HepG2 (cell line): ENCODE measurements around the gene HTR4. TPM values are rescaled to one million over a fixed set of nuclear protein-coding genes. Genes with fewer than 3 reads are reported as not detected.

Experiments used
- ATAC-seq: fragments of 200-7000 bp; cut with Tn5 transposase; 3 replicates; pipeline ENCODE4 v1.9.1; 2020; ENCODE audit warnings: mild to moderate bottlenecking, moderate library complexity
- BruUV-seq: library from RNA; stranded (reverse); fragments of 400-500 nt; replicated peaks from 2 replicates; lab custom pipeline; 2021; lab: Mats Ljungman, UMichigan
- CTCF ChIA-PET: fragments of 300-600 bp; formaldehyde crosslinking; extraction: SDS; loops from one replicate; lab custom pipeline; 2021; ENCODE audit warnings: low total read pairs, inconsistent platforms, low intra/inter-chr PET ratio; lab: Yijun Ruan, JAX
- POLR2A ChIA-PET: fragments of 350-600 bp; sonication (Branson Sonifier 250); formaldehyde crosslinking; loops from one replicate; lab custom pipeline; 2020; ENCODE audit warnings: antibody characterized with exemption, inconsistent platforms; lab: Yijun Ruan, JAX
- DNase-seq: peaks from one replicate; pipeline ENCODE4 v3.0.0-alpha.2; 2015; ENCODE audit warnings: low spot score
- FAIRE-seq: peaks from 3 replicates; lab custom pipeline; 2011; peaks lifted over from hg19 to GRCh38; lab: Jason Lieb, UNC
- H2AFZ ChIP-seq: one replicate; pipeline ENCODE4 v1.6.1; 2011; ENCODE audit warnings: low read length, inconsistent platforms
- H3K27ac ChIP-seq: fragments of 300-600 bp; 3 replicates; pipeline ENCODE4 v1.8.0; 2011; ENCODE audit warnings: mixed run types, mild to moderate bottlenecking, mixed read lengths, low read length, inconsistent platforms; ENCODE audit not compliant: insufficient read depth; ENCODE audit errors: extremely low read length
- H3K27me3 ChIP-seq, 2 experiments: fragments of 200-600 bp in 1 of 2; 2 replicates in 1 of 2; 3 replicates in 1 of 2; pipeline versions ENCODE4 v1.6.0 to v1.8.0; 2011; ENCODE audit warnings: low read length in 2 of 2, mild to moderate bottlenecking in 2 of 2, moderate library complexity in 2 of 2, inconsistent platforms in 1 of 2; ENCODE audit not compliant: insufficient read depth in 2 of 2, control insufficient read depth in 1 of 2
- H3K36me3 ChIP-seq, 2 experiments: fragments of 200-600 bp in 1 of 2; replicated peaks in 1 of 2; 2 replicates in 1 of 2; 3 replicates in 1 of 2; pipeline versions ENCODE4 v1.5.1 to v1.8.0; 2011; ENCODE audit warnings: low read length in 2 of 2, inconsistent platforms in 1 of 2; ENCODE audit not compliant: insufficient read depth in 2 of 2, control insufficient read depth in 1 of 2
- H3K4me1 ChIP-seq: 2 replicates; pipeline ENCODE4 v1.5.1; 2012; ENCODE audit warnings: low read length, inconsistent platforms; ENCODE audit not compliant: insufficient read depth
- H3K4me2 ChIP-seq: 2 replicates; pipeline ENCODE4 v1.6.0; 2011; ENCODE audit warnings: low read depth, low read length, inconsistent platforms
- H3K4me3 ChIP-seq, 3 experiments: fragments of 200-600 bp in 1 of 3; sonication (generic), shearing (Covaris generic) in 1 of 3; replicated peaks in 1 of 3; 2 replicates each; pipeline ENCODE4 v1.5.1; 2011 to 2016; ENCODE audit warnings: low read length in 3 of 3, inconsistent platforms in 2 of 3, low read depth in 2 of 3, mild to moderate bottlenecking in 2 of 3, control low read depth in 1 of 3, mixed read lengths in 1 of 3; ENCODE audit not compliant: insufficient read depth in 1 of 3
- H3K79me2 ChIP-seq: one replicate; pipeline ENCODE4 v1.6.1; 2011; ENCODE audit warnings: low read length, inconsistent platforms; ENCODE audit not compliant: insufficient read depth
- H3K9ac ChIP-seq: 2 replicates; pipeline ENCODE4 v1.6.0; 2011; ENCODE audit warnings: mild to moderate bottlenecking, low read depth, low read length, inconsistent platforms; ENCODE audit not compliant: insufficient read depth
- H3K9me3 ChIP-seq: 2 replicates; pipeline ENCODE4 v1.5.1; 2012; ENCODE audit warnings: mild to moderate bottlenecking, low read length
- H4K20me1 ChIP-seq: 2 replicates; pipeline ENCODE4 v1.6.0; 2011; ENCODE audit warnings: inconsistent platforms, mild to moderate bottlenecking, low read length, moderate library complexity; ENCODE audit not compliant: insufficient read depth
- HNRNPK ChIP-seq: fragments of 200-400 bp; formaldehyde crosslinking; IDR thresholded peaks from 2 replicates; pipeline ENCODE4 v1.6.1; 2018; ENCODE audit warnings: low read length, low read depth, moderate library complexity, mild to moderate bottlenecking; ENCODE audit not compliant: poor library complexity, severe bottlenecking
- MAF1 ChIP-seq: sonication (generic); formaldehyde crosslinking; IDR thresholded peaks from 2 replicates; pipeline ENCODE4 v1.5.0; 2020; ENCODE audit warnings: missing genetic modification reagents, borderline replicate concordance
- MAFF ChIP-seq: IDR thresholded peaks from 2 replicates; pipeline ENCODE4 v1.6.1; 2011; ENCODE audit warnings: low read depth, low read length, improper control_type of control experiment
- MAFK ChIP-seq, 2 experiments: IDR thresholded peaks in 1 of 2; conservative IDR thresholded peaks in 1 of 2; 2 replicates each; pipeline ENCODE4 v1.6.1; 2011; ENCODE audit warnings: improper control_type of control experiment in 2 of 2, low read length in 2 of 2
- MNT ChIP-seq: fragments of 450-650 bp; IDR thresholded peaks from 2 replicates; pipeline ENCODE4 v1.6.1; 2016
- ZFYVE20 ChIP-seq: sonication (generic); formaldehyde crosslinking; IDR thresholded peaks from 2 replicates; pipeline ENCODE4 v1.8.0; 2023; ENCODE audit warnings: low read depth, mild to moderate bottlenecking, moderate library complexity, missing genetic modification reagents, borderline replicate concordance
- ZNF878 ChIP-seq: sonication (generic); formaldehyde crosslinking; IDR thresholded peaks from 2 replicates; pipeline ENCODE4 v1.8.1; 2023; ENCODE audit warnings: mild to moderate bottlenecking, missing genetic modification reagents, moderate library complexity
- WGBS: methylation state at CpG from one replicate; pipeline ENCODE4 v1.1.6; 2017; ENCODE audit warnings: low lambda C conversion rate; 5-methylcytosine and 5-hydroxymethylcytosine counted together
- in situ Hi-C: cut with HindIII; loops from 2 replicates; pipeline ENCODE4 v1.10.0; 2017; ENCODE audit warnings: low pct_unique_long_range_greater_than_20kb; ENCODE audit not compliant: extremely low pct_ligation_motif_present
- intact Hi-C: fragments of 100-400 bp; cut with micrococcal nuclease; formaldehyde crosslinking; loops from one replicate; pipeline ENCODE4 v1.10.0; 2022; ENCODE audit not compliant: unreplicated experiment
- polyA plus RNA-seq, 8 experiments: library from polyadenylated mRNA; depleted of rRNA in 3 of 8; stranded (reverse) in 7 of 8; unstranded in 1 of 8; fragments of >200 nt; fragmentation: Illumina TruSeq in 4 of 8; extraction: Trizol in 4 of 8; gene quantifications; 2 replicates each; pipeline versions ENCODE4 v1.2.1 to v1.2.3, GENCODE V29; 2011 to 2016; ENCODE audit warnings: low read depth in 4 of 8, missing spikeins in 1 of 8, mixed read lengths in 1 of 8; ENCODE audit not compliant: insufficient read depth in 1 of 8
- total RNA-seq, 5 experiments: library from RNA; depleted of rRNA; stranded (reverse); fragments of >200 nt; fragmentation: Illumina TruSeq; extraction: Trizol; gene quantifications; 2 replicates each; pipeline ENCODE4 v1.2.3, GENCODE V29; 2016; ENCODE audit warnings: low read depth in 1 of 5

HTR4 gene
- total and polyA plus RNA-seq, 2 of the 13 experiments (the other 11 are each of a cell fraction or from before 2014, with no cell fraction given), result not detected

GRCh38 chr5:148615644-148616275 is 38.6 kb downstream of the HTR4 start:
- TF ChIP-seq MAFF (peak; percentile 87), HNRNPK (no peak), MAFK (conservative IDR thresholded peaks at IDR 0.05 in 1 of 2, IDR thresholded peaks at IDR 0.05 in 1 of 2; ENCODE audit: low read length in 2 of 2) (peak; percentile 84 to 93)
- ATAC-seq (no peak), DNase-seq (no peak), FAIRE-seq (no peak)
- Histone ChIP-seq H3K27me3 (no peaks in the 10 kb centered on the region), H3K27ac (no peak overlapping the region), H3K4me3 (no peak overlapping the region), H3K9me3 (no peaks in the 10 kb centered on the region), H3K4me2 (no peak overlapping the region), H4K20me1 (no peaks in the 10 kb centered on the region), H3K36me3 (no peaks in the 10 kb centered on the region), H2AFZ (no peak overlapping the region), H3K9ac (no peak overlapping the region), H3K79me2 (no peaks in the 10 kb centered on the region), H3K4me1 (no peaks in the 10 kb centered on the region)
- no TSS peak for BruUV-seq
- in situ Hi-C loops (no loop called here), intact Hi-C loops (no loop called here)
- POLR2A ChIA-PET, result no interaction called here
- under 1% methylated on average over 4 of the region's 4 CpGs for WGBS
- CTCF ChIA-PET, result no interaction called here

GRCh38 chr5:148607406-148607805 is 46.9 kb downstream of the HTR4 start:
- no peaks in the 10 kb centered on the region for H4K20me1 ChIP-seq
- intact Hi-C loops (no loop called here), in situ Hi-C loops (no loop called here)
- H3K4me2 ChIP-seq, result no peak overlapping the region
- POLR2A ChIA-PET, result no interaction called here
- no peaks in the 10 kb centered on the region for H3K36me3 ChIP-seq
- no peak overlapping the region for H2AFZ ChIP-seq
- no peaks in the 10 kb centered on the region; a peak in 1 of 5 replicates for H3K27me3 ChIP-seq
- H3K4me3 ChIP-seq, result no peak overlapping the region
- no peak overlapping the region for H3K9ac ChIP-seq
- H3K9me3 ChIP-seq, result no peaks in the 10 kb centered on the region
- H3K4me1 ChIP-seq, result no peaks in the 10 kb centered on the region
- FAIRE-seq (no peak), DNase-seq (no peak), ATAC-seq (no peak)
- no TSS peak for BruUV-seq
- CTCF ChIA-PET, result no interaction called here
- no peak overlapping the region for H3K27ac ChIP-seq
- TF ChIP-seq MAF1 (CRISPR knock-in tag) (no peak), ZFYVE20 (no peak), ZNF878 (CRISPR knock-in tag) (no peak), MNT (peak; percentile 94)
- no peaks in the 10 kb centered on the region for H3K79me2 ChIP-seq
